ENCODE results near the gene DNAH8.
A peak's percentile ranks its signal among the peaks of the same experiment; 100 is the strongest.
"Not testable (repeated sequence)": the region's sequence is repeated elsewhere in the genome, so short reads cannot be mapped to it uniquely, and the experiment has no call there.

DNAH8 gene

GRCh38 chr6:38715016-38715689 is at the start of gene DNAH8:
Gene DNAH8, plus strand, starts transcription at chr6:38715311. Its CDS starts 7,499 bp downstream, at chr6:38722810.
- DNase-seq (ENCODE audit: low read depth): no peak

- DNase-seq (ENCODE audit: low read depth): peak; percentile 23
Measured at GRCh38 chr6:38671885-38672467, 43.1 kb upstream of the DNAH8 start.

GRCh38 chr6:38673397-38674165 is 41.5 kb upstream of the DNAH8 start:
- no peak for DNase-seq (ENCODE audit: low read depth)

- no peak for DNase-seq (ENCODE audit: low read depth)
Measured at GRCh38 chr6:38676236-38676973, 38.7 kb upstream of the DNAH8 start.

- no peak for DNase-seq (ENCODE audit: low read depth)
Measured at GRCh38 chr6:38676974-38677544, 38.1 kb upstream of the DNAH8 start.

- DNase-seq (ENCODE audit: low read depth): no peak
Measured at GRCh38 chr6:38678178-38678760, 36.8 kb upstream of the DNAH8 start.

GRCh38 chr6:38679668-38680067 is 35.4 kb upstream of the DNAH8 start:
- DNase-seq (ENCODE audit: low read depth): no peak

- DNase-seq (ENCODE audit: low read depth): no peak
Measured at GRCh38 chr6:38681850-38682249, 33.3 kb upstream of the DNAH8 start.

- no peak for DNase-seq (ENCODE audit: low read depth)
Measured at GRCh38 chr6:38684237-38684636, 30.9 kb upstream of the DNAH8 start.

- no peak for DNase-seq (ENCODE audit: low read depth)
Measured at GRCh38 chr6:38684904-38685303, 30.2 kb upstream of the DNAH8 start.

GRCh38 chr6:38686270-38687042 is 28.7 kb upstream of the DNAH8 start:
- DNase-seq (ENCODE audit: low read depth): no peak

GRCh38 chr6:38687043-38687353 is 28.1 kb upstream of the DNAH8 start:
- no peak for DNase-seq (ENCODE audit: low read depth)

GRCh38 chr6:38687549-38687948 is 27.6 kb upstream of the DNAH8 start:
- DNase-seq (ENCODE audit: low read depth): no peak

- DNase-seq (ENCODE audit: low read depth): no peak
Measured at GRCh38 chr6:38688579-38689087, 26.5 kb upstream of the DNAH8 start.

GRCh38 chr6:38695227-38695900 is 19.7 kb upstream of the DNAH8 start:
- no peak for DNase-seq (ENCODE audit: low read depth)

- DNase-seq (ENCODE audit: low read depth): no peak
Measured at GRCh38 chr6:38695933-38696332, 19.2 kb upstream of the DNAH8 start.

- no peak for DNase-seq (ENCODE audit: low read depth)
Measured at GRCh38 chr6:38696345-38696744, 18.8 kb upstream of the DNAH8 start.

GRCh38 chr6:38697846-38698245 is 17.3 kb upstream of the DNAH8 start:
- no peak for DNase-seq (ENCODE audit: low read depth)

GRCh38 chr6:38699702-38700101 is 15.4 kb upstream of the DNAH8 start:
- not testable (repeated sequence) for DNase-seq (ENCODE audit: low read depth)

GRCh38 chr6:38701551-38701950 is 13.6 kb upstream of the DNAH8 start:
- DNase-seq (ENCODE audit: low read depth): no peak

Data from HS-27A (cell line).